ENCODE results near the gene INHBE.
"Not testable (repeated sequence)": the region's sequence is repeated elsewhere in the genome, so short reads cannot be mapped to it uniquely, and the experiment has no call there.

DNA sequence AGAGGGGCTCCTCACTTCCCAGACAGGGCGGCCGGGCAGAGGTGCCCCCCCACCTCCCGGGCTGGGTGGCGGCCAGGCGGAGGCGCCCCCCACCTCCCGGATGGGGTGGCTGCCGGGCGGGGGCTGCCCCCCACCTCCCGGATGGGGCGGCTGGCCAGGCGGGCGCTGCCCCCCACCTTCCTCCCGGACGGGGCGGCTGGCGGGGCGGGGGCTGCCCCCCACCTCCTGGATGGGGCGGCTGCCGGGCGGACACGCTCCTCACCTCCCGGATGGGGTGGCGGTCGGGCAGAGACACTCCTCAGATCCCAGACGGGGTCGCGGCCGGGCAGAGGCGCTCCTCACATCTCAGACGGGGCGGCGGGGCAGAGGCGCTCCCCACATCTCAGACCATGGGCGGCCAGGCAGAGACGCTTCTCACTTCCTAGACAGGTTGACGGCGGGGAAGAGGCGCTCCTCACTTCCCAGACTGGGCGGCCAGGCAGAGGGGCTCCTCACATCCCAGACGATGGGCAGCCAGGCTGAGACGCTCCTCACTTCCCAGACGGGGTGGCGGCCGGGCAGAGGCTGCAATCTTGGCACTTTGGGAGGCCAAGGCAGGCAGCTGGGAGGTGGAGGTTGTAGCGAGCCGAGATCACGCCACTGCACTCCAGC lies 40.1 kb downstream of the INHBE start:
- not testable (repeated sequence) for TF ChIP-seq POLR2A (IDR thresholded peaks at IDR 0.05)
- TF ChIP-seq, protein P1, sequence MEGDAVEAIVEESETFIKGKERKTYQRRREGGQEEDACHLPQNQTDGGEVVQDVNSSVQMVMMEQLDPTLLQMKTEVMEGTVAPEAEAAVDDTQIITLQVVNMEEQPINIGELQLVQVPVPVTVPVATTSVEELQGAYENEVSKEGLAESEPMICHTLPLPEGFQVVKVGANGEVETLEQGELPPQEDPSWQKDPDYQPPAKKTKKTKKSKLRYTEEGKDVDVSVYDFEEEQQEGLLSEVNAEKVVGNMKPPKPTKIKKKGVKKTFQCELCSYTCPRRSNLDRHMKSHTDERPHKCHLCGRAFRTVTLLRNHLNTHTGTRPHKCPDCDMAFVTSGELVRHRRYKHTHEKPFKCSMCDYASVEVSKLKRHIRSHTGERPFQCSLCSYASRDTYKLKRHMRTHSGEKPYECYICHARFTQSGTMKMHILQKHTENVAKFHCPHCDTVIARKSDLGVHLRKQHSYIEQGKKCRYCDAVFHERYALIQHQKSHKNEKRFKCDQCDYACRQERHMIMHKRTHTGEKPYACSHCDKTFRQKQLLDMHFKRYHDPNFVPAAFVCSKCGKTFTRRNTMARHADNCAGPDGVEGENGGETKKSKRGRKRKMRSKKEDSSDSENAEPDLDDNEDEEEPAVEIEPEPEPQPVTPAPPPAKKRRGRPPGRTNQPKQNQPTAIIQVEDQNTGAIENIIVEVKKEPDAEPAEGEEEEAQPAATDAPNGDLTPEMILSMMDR (IDR thresholded peaks at IDR 0.05 in 4 of 5, conservative IDR thresholded peaks at IDR 0.05 in 1 of 5): not testable (repeated sequence)

Measured in gastrocnemius medialis (tissue), 4 donors.